Fibroblast of skin of left biceps (primary cell): ENCODE results near the gene RAB3A.
A peak's percentile ranks its signal among the peaks of the same experiment; 100 is the strongest.

Experiments
- DNase-seq, 2 experiments: peaks; one replicate each; pipeline ENCODE4 v3.0.0-alpha.2; 2013; ENCODE audit warnings: low read depth in 2 of 2

RAB3A gene

GRCh38 chr19:18197306-18197705 is 6.5 kb downstream of the RAB3A start:
- DNase-seq = no peak

- DNase-seq = no peak
Observed at GRCh38 chr19:18196511-18196845, 7.4 kb downstream of the RAB3A start.

- no peak for DNase-seq
Observed at GRCh38 chr19:18194554-18195238, 9.1 kb downstream of the RAB3A start.

- no peak for DNase-seq
Observed at GRCh38 chr19:18194181-18194530, 9.7 kb downstream of the RAB3A start.

- DNase-seq = no peak
Observed at GRCh38 chr19:18193388-18194180, 10.3 kb downstream of the RAB3A start.

- peak; percentile 100 for DNase-seq
Observed at GRCh38 chr19:18192673-18193387, 11.0 kb downstream of the RAB3A start, which contains the start of gene MPV17L2. Gene MPV17L2 (plus strand): TSS chr19:18193218. CDS start chr19:18193282, 64 bp downstream.

GRCh38 chr19:18191640-18192062 is 12.2 kb downstream of the RAB3A start:
- no peak for DNase-seq

GRCh38 chr19:18190278-18190677 is 13.6 kb downstream of the RAB3A start:
- no peak for DNase-seq

GRCh38 chr19:18185538-18185937 is 18.3 kb downstream of the RAB3A start:
- no peak for DNase-seq

GRCh38 chr19:18183529-18183928 is 20.3 kb downstream of the RAB3A start:
- no peak for DNase-seq

- no peak for DNase-seq
Observed at GRCh38 chr19:18179957-18180356, 23.9 kb downstream of the RAB3A start.

GRCh38 chr19:18176367-18177310 is 27.2 kb downstream of the RAB3A start:
- no peak for DNase-seq

- DNase-seq = no peak
Observed at GRCh38 chr19:18174983-18175382, 28.9 kb downstream of the RAB3A start.

GRCh38 chr19:18173572-18174288 is 30.1 kb downstream of the RAB3A start, which contains the start of gene IFI30:
Gene IFI30 (plus strand): TSS chr19:18173813. CDS start chr19:18173842, 29 bp downstream.
- DNase-seq = no peak

- DNase-seq = no peak
Observed at GRCh38 chr19:18173054-18173571, 30.7 kb downstream of the RAB3A start.

GRCh38 chr19:18172331-18173053 is 31.4 kb downstream of the RAB3A start:
- no peak for DNase-seq

GRCh38 chr19:18171605-18172327 is 32.1 kb downstream of the RAB3A start:
- no peak for DNase-seq

GRCh38 chr19:18170714-18171255 is 33.1 kb downstream of the RAB3A start:
- DNase-seq = no peak
